RWPE1 (cell line): ENCODE results near the gene GRWD1.

Source experiments
- CTCF ChIA-PET: fragments of 350-600 bp; sonication (Branson Sonifier 250); formaldehyde crosslinking; extraction: SDS; loops from one replicate; lab custom pipeline; 2021; lab: Yijun Ruan, JAX
- POLR2A ChIA-PET: fragments of 400-600 bp; formaldehyde crosslinking; extraction: SDS; loops from one replicate; lab custom pipeline; 2020; ENCODE audit warnings: antibody characterized with exemption; ENCODE audit not compliant: low non-redundant PET; lab: Yijun Ruan, JAX
- DNase-seq: peaks from one replicate; pipeline ENCODE4 v3.0.0; 2012; ENCODE audit warnings: low spot score
- H3K27ac ChIP-seq: fragments of 450-650 bp; 2 replicates; pipeline ENCODE4 v1.5.1; 2017
- TF ChIP-seq, protein P1 (sequence below): fragments of 450-650 bp; conservative IDR thresholded peaks from 2 replicates; pipeline ENCODE4 v1.5.1; 2017; ENCODE audit warnings: low read depth, mild to moderate bottlenecking

GRWD1 gene

DNA sequence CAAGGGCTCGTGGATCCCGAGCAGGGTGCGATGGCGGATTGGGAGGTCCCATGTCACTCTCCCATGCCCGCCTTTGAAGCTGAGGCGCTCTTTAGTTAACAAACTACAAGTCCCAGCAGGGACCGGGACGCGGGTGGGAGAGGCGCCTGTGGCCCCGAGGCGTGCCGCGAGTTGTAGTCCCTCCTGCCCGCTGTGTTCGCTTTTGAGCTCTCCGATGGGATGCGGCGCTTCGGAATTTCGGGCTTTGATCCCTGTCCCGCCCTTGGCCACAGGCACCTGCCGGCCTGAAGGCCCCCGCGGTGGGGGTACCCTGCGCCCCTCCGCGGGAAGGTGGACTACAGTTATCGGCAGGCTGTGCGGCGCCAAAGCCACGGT lies 34.4 kb downstream of the GRWD1 start:
- POLR2A ChIA-PET, result no interaction called here
- H3K27ac ChIP-seq, result peak overlapping the region; percentile 78
- DNase-seq, result no peak
- CTCF ChIA-PET, result no interaction called here
- TF ChIP-seq, protein P1, sequence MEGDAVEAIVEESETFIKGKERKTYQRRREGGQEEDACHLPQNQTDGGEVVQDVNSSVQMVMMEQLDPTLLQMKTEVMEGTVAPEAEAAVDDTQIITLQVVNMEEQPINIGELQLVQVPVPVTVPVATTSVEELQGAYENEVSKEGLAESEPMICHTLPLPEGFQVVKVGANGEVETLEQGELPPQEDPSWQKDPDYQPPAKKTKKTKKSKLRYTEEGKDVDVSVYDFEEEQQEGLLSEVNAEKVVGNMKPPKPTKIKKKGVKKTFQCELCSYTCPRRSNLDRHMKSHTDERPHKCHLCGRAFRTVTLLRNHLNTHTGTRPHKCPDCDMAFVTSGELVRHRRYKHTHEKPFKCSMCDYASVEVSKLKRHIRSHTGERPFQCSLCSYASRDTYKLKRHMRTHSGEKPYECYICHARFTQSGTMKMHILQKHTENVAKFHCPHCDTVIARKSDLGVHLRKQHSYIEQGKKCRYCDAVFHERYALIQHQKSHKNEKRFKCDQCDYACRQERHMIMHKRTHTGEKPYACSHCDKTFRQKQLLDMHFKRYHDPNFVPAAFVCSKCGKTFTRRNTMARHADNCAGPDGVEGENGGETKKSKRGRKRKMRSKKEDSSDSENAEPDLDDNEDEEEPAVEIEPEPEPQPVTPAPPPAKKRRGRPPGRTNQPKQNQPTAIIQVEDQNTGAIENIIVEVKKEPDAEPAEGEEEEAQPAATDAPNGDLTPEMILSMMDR, result no peak

DNA sequence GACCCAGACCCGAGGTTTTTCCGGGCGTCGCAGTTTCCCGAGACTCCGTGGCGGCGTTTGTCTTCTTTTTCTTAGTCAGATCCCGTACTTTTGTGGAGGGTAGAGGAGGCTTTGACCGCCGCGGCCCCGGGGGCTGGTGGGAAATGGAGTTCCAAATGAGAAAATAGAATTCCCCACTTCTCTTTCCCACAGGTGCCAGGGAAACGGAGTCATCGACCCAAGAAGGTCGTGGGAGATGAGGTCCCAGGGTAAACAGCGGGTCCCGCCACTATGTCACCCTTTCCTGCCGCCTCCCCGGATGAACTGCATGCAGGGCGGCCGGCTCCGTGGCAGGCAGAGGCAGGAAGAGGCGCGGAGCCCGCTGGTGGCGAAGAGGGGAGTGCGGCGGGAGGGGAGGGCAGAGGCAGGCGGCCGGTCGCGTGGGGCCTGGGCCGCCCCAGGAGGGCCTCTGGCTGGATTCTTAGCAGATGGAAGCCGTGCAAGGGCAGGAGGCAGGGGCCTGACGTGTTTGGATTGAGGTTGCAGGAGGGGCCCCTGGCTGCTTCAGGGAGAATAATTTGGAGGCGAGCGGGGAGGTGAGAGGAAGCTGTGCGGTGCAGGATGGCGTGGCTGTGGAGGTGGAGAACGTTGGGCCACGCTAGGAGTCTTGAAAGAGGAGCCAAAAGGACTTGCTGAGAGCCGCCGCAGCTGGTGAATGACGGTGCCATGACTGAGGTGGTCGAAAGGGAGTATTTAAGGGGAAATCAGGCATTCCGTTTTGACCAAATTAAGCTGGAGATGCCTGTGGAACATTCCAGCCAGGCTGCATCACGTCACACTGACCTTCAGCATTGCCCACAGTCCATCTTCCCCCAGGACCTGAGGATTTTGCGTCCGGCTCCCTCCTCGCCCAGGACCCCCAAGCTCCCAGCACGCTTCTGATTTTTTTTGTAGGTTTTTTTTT lies 35.0 kb downstream of the GRWD1 start:
- TF ChIP-seq, protein P1, result no peak
- CTCF ChIA-PET, result interaction anchor here (0.6 to 0.7 kb wide), 2 partner anchors 17 to 25 kb away, joined by 3 read pairs; no protein-coding TSS in a partner anchor
- POLR2A ChIA-PET, result interaction anchor here (0.6 kb wide), 1 partner anchor 16 kb away, joined by 3 read pairs; no protein-coding TSS in a partner anchor
- no peak for DNase-seq
- peak overlapping the region; percentile 78 for H3K27ac ChIP-seq

DNA sequence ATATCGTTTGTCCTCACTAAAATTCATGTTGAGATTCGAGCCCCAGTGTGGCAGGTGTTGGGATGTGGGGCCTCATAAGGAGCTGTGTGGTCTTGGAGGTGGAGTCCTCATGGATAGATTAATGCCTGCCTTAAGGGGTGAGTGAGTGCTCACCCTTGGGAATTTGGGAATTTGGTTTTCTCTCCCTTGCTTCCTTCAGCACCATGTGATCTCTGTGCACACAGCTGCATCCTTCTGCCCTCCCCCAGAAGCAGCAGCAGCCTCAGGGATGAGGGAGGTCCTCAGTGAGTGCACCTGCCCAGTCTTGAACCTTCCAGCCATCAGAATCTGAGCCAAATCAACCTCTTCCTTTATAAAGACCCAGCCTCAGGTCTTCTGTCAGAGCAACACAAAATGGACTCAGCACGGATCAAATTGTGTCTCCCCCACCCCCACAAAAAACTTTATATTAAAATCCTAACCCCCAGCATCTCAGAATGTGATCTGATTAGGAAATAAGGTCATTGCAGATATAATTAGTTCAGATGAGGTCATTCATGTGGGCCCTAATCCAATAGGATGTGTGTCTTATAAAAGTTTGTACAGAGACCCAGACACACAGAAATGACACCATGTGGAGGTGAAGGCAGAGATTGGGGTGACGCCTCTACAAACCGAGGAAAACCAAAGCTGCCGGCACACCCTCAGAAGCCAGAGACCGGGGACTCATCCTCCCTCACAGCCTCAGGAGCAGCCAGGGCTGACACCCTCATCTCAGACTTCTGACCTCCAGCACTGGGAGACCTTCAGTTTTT lies 36.3 kb downstream of the GRWD1 start:
- no peak for DNase-seq
- CTCF ChIA-PET, result interaction anchor here (0.7 kb wide), 1 partner anchor 24 kb away, joined by 3 read pairs; no protein-coding TSS in a partner anchor
- TF ChIP-seq, protein P1, result no peak
- peak overlapping the region; percentile 78 for H3K27ac ChIP-seq
- POLR2A ChIA-PET, result no interaction called here

DNA sequence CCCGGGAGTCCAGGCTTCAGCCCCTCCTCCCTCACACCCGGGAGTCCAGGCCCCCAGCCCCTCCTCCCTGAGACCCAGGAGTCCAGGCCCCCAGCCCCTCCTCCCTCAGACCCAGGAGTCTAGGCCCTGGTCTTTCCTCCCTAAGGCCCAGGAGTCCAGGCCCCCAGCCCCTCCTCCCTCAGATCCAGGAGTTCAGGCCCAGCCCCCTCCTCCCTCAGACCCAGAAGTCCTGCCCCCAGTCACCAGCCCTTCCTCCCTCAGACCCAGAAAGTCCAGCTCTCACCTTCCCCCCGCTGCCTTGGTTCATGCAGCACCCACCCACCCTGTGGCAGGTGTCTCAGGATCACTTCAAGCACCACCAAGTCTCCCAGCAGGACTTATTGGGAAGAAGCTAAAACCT lies 37.5 kb downstream of the GRWD1 start:
- TF ChIP-seq, protein P1, result no peak
- POLR2A ChIA-PET, result no interaction called here
- H3K27ac ChIP-seq, result peak overlapping the region; percentile 42

DNA sequence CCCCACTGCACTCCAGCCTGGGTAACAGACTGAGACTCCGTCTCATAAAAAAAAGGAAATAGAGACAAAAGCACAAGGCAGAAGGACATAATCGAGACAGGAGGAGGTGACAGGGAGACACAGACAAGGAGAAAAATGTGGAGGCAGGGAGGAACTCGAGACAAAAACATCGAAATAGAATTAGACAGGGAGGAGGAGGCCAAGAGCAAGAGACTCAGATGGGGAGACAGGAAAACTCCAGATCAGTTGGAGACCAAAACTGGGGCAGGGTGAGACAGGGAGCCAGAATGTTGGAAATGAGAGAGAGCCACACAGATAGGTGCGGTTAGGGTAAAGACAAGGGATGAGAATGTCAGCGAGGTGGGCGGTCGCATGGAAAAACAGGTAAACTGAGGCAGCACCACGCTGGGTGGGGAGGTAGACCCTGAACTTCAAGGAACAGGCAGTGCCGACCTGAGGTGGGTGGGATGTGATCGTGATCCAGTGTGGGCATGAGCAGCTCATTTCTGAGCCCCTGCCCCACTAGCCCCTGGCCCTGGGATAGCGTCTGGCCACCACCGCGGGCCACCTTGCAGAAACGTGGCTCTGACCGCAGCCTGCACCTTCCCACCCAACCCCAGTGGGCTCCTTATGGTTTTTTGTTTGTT lies 38.6 kb downstream of the GRWD1 start:
- CTCF ChIA-PET, result no interaction called here
- POLR2A ChIA-PET, result no interaction called here
- H3K27ac ChIP-seq, result peak overlapping the region; percentile 42; the same call in 1 of the 2 replicates
- TF ChIP-seq, protein P1, result no peak
- no peak for DNase-seq

More for the DNA sequence above, 37.5 kb downstream of the GRWD1 start:
- no peak for DNase-seq
- CTCF ChIA-PET, result interaction anchor here (1.1 kb wide), 1 partner anchor 105 kb away, joined by 5 read pairs; no protein-coding TSS in a partner anchor
